Neural progenitor cell (in vitro differentiated cells): ENCODE data around the gene PGAP3.

ENCODE experiments used
- EZH2phosphoT487 ChIP-seq: fragments of 200-600 bp; sonication (generic); IDR thresholded peaks from 2 replicates; pipeline ENCODE4 v1.6.1; 2017; ENCODE audit warnings: antibody characterized with exemption
- TF ChIP-seq, protein P1 (sequence below): fragments of 200-600 bp; sonication (generic); IDR thresholded peaks from 2 replicates; pipeline ENCODE4 v1.5.1; 2017; ENCODE audit warnings: antibody characterized with exemption, mild to moderate bottlenecking

DNA sequence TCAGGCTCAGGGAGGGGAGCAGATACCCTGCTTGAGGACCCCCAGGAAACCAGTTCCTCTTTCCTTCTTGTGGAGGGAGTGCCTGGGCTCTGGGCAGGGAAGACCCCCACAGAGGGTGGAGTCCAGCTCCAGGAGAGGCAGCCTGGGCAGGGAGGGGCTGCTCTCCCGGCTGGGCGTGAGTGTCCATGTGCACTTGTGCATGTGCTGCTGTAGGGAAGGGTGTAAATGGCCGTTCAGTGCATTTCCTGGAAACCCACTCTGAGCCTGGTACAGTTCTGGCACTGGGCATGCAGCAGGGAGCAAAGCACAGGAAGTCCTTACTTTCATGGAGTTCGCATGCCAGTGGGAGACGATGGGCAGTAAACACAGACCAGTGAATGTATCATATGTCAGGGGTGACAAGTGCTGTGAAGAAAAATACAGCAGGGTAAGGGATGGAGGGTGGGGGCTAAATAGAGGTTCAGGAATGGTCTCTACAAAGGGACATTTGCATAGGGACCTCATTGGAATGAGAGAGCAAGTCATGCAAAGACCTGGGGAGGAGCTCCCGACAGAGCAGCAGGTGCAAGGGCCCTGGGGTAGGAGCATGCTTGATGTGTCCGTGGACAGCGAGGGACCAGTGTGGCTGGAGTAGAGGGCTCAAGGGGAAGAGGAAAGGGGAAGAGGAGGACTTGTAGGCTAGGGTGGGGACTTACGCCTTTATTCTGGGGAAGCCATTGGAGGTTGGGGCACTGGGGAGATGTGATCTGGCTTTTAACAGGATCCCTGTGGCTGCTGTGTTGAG lies 45.4 kb downstream of the PGAP3 start:
- TF ChIP-seq, protein P1, sequence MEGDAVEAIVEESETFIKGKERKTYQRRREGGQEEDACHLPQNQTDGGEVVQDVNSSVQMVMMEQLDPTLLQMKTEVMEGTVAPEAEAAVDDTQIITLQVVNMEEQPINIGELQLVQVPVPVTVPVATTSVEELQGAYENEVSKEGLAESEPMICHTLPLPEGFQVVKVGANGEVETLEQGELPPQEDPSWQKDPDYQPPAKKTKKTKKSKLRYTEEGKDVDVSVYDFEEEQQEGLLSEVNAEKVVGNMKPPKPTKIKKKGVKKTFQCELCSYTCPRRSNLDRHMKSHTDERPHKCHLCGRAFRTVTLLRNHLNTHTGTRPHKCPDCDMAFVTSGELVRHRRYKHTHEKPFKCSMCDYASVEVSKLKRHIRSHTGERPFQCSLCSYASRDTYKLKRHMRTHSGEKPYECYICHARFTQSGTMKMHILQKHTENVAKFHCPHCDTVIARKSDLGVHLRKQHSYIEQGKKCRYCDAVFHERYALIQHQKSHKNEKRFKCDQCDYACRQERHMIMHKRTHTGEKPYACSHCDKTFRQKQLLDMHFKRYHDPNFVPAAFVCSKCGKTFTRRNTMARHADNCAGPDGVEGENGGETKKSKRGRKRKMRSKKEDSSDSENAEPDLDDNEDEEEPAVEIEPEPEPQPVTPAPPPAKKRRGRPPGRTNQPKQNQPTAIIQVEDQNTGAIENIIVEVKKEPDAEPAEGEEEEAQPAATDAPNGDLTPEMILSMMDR = no peak
- no peak for TF ChIP-seq EZH2phosphoT487
